GM19023 (cell line): ENCODE results near the gene SPOCK1.

Source experiments
- ATAC-seq: cut with Tn5 transposase; IDR thresholded peaks from one replicate; pipeline ENCODE4 v1.9.1; 2021; ENCODE audit warnings: mild to moderate bottlenecking, moderate library complexity; ENCODE audit not compliant: unreplicated experiment

SPOCK1 gene

DNA sequence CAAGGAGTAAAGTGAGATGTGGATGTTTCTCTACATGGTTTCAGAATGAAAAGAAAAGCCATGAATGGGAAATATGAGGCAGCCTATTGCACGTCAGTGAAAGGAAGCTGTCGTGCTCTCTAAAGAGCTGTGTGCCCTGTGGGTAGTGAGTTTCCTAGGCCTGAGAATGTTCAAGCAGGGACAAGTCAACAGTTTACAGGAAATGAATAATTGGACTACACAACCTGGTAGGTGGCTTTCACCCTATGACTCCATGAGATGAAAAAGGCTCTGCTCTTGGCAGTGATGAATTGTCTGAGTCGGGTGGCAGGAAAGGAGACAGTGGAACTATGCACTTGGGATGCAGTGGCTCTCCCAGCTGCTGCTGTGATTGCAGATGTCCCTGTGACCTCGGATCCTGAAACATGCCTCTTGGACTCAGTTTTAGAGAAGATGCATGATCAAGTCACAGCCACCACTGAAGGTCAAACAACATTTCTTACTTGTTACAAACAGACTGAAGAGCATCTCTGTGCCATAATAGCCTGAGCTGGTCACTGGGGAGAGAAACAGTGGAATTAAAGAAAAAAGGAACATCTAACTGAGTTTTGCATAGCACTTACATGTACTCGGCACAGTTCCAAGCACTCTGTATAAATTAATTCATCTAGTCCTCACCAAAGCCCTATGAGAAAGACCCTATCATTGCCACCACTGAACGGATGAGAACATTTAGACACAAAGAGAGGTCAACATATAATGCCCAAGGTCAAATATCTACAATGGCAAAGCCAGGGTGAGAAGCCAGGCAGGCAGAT lies 293.7 kb downstream of the SPOCK1 start:
- no peak for ATAC-seq

DNA sequence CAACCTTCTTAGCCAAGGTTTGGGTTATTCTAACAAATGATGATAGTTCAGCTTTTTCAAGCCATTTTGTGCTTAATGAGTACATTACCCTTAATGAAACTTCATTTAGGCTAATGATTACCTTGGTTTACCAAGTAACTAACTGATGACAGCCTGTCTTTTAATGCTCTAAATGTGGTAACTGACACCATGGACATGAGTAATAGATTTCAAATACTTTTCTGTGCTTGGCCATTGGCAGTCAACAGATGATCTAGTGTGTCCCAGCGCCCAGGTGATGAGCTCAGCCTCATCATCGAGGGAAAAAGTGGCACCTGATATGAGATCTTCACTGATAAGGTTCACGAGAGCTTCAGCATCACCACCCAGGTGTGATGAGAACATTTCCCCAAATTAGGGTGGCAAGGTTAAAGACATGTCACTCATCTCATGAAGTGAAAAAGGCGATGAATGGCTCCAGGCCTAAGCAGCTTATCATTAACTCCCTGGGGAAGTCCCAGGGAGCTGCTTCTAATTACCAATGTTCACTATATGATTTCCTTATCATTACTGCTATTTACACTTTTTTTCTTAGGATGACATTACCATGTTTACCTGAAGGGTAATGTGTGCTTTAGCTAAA lies 296.0 kb downstream of the SPOCK1 start:
- ATAC-seq: no peak

DNA sequence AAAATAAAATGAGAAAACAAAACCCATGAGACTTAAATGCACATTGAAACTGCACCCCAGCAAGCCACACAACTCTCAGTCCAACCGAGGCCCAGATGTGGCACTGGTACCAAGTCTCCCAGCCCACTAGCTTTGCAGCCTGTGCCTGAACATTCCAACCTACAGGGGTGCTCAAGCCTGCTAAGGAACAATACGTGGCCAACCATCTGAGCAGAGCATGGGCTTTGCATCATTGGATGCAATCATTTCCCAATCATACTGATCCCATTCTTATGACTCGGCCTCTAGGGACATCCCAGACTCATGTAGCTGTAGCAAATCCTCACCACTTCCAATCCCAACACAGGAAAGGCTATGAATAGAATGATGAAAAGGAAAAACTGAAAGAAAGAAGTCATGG lies 297.2 kb downstream of the SPOCK1 start:
- no peak for ATAC-seq

DNA sequence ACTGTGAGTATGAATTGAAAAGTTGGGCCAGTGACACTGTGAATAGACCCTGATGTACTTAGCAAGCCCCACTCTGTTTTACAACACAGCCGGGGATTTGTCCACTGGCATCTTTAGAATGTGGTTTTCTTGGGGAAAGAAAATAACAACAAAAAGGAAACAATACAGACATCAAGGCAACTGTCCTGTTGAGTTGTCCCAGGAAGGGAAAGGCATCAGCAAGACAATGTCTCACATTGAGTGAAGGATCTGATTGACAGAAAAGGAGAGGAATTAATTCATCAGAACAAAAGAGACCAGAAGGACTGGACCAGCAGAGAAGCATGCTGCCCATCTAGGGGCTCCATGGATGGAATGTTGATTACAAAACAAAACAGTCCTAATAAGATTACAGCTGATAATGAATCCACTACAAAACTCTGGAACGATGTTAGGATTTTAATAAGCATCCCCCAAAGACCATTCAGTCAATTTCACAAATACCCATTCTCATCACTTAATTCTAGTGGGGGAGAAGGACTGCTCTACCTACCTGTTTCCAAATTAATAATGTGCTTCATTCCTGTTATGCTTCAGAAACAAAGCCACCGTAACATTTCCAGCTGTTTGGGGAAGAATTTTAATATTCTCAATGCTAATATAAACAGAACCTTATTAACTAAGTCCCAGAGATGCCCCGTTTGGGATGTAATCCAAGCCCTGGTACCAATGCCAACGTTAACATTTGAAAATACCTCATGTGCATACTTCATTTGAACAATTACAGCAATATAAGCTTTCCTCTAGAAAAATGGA lies 298.0 kb downstream of the SPOCK1 start:
- ATAC-seq: no peak

DNA sequence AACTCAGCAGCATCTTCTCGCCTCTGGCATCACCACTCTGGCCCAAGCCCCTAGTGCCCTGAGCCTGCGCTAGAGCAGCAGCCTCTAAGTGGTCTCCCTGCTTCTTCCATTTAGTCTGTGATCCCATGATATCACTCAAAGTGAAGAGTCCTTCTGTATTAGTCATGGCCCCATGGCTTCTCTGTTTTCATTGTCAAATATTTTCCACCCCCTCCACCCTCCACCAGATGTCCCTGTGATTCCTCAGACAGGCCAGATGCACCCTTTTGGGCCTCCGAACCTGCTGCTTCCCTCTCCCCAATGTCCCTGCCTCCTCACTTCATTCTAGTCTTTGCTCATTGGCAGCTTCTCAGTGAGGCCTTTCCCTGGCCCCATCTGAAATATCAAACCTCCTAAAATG lies 299.2 kb downstream of the SPOCK1 start:
- no peak for ATAC-seq

DNA sequence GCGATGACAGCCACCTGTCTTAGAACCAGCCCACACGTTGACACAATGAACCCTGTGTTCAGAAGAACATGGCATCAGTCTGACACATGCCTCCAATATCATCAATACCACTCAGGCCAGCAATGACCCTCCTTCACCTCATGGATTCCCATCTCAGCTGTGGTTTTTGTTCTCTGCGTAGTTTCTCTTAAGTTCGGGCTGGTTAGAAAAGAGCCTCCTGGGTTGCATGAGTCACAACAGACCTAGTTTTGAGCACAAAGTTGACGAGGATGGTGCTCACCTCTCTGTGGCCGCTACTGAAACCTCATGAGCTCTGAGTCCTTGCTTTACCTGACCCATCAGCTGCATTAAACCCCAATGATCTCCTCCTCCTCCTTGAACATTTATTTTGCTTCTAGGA lies 299.9 kb downstream of the SPOCK1 start:
- ATAC-seq: no peak

DNA sequence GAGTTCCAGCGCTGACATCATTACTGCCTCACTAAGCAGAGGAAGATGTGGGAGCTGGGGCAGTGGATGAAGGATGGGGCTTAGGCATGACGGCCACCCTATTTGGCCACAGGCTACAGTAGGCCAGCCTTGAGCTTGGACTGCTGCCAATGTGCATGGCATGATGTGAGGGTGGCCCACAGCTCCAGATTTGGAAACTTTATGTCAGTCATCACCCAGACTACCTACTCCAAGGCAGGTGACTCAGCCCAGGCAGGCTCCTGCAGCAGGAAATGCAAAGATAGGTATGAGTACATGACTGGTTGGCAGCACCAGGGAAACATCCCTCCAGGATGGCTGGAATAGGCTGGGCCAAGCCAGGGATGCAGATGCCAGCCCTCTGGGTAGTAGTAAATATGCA lies 303.6 kb downstream of the SPOCK1 start:
- no peak for ATAC-seq

DNA sequence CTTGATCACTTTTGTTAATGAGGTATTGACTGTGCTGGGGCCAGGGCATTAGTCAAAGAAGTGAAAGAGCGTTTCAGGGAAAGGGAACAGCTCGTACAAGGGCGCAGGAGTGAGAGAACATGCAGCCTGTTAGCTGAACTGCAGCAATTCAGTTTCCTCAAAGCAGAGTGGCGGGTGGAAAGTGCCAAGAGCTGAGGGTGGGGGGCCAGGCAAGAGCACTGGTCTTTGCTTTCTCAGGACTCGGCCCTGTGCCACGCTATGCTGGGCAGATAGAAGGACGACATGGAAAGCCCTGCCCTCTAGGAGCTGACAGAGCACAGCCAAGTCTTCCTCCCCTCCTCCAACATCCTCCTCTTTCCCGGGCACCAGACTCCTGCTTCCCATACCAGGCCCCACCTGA lies 304.8 kb downstream of the SPOCK1 start:
- no peak for ATAC-seq

DNA sequence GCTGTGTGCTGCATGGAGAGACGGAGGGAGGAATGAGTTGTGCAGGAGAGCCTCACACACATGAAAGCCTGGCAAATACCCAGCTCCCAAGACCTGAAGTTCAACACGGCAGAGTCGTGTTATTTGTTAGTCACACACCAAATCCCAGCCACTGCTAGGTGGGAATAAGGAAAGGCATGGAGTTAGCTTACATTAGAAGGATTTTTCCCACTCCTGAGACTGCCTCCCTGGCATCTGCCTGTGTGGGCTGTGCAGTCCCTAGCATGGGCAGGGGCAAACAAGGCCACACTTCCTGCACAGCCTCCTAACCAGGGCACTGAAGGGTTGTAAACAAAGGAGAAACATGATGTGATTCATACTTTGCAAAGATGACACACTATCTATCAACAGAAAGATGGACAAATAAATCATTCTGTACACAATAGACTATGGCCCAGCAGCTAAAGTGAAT lies 306.8 kb downstream of the SPOCK1 start:
- no peak for ATAC-seq

DNA sequence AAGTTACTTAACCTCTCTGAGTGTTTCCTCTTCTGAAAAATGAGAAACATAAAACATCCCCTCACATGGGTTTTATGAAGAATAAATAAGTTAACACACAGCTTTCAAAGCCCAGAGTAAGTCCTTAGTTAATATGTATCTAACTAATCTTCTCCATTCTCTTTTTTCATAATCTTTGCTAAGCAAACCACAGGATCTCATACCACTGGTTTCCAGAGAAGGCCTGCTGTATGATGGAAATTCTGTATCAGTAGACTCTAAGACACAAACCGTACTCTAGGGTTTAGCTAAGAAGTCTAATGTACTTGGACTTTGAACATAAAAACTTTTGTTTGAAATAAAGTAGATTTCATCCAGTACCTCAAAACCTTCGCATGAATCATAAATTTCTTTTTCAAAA lies 307.9 kb downstream of the SPOCK1 start:
- ATAC-seq: no peak

DNA sequence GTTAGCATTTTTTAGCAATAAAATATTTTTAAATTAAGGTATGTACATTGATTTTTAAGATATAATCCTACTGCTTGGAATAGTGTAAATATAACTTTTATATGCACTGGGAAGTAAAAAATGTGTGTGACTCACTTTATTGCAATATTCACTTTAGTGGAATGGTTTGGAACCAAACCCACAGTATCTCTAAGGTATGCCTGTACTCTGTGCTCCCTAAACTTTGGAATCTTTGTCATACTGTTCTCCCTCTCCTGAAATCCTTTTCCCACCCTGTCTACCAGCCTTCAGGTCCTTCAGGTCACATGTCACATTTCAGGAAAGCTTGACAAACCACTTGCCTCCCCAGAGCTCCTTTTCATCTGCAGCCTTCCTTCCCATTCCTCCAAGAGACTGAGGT lies 308.7 kb downstream of the SPOCK1 start:
- ATAC-seq: no peak

DNA sequence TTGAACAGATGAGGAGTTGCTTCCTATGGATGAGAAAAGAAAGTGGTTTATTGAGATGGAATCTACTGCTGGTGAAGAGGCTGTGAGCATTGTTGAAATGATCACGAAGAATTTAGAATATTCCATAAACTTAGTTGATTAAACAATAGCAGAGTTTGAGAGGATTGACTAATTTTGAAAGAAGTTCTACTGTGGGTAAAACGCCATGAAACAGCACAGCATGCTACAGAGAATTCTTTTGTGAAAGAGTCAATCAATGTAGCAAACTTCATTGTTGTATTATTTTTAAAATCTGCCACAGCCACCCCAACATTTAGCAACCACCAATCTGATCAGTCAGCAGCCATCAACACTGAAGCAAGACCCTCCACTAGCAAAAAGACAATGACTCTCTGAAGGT lies 309.1 kb downstream of the SPOCK1 start:
- ATAC-seq: no peak

DNA sequence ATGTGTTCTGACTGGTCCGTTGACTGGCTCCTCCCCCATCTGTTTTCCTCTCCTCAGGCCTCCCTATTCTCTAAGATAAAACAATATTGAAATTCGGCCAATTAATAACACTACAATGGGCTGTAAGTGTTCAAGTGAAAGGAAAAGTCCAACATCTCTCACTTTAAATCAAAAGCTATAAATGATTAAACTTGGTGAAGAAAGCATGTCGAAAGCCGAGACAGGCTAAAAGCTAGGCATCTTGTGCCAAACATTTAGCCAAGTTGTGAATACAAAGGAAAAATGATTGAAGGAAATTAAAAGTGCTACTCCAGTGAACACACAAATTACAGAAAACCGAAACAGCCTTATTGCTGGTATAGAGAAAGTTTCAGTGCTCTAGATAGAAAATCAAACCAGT lies 310.6 kb downstream of the SPOCK1 start:
- ATAC-seq: no peak

DNA sequence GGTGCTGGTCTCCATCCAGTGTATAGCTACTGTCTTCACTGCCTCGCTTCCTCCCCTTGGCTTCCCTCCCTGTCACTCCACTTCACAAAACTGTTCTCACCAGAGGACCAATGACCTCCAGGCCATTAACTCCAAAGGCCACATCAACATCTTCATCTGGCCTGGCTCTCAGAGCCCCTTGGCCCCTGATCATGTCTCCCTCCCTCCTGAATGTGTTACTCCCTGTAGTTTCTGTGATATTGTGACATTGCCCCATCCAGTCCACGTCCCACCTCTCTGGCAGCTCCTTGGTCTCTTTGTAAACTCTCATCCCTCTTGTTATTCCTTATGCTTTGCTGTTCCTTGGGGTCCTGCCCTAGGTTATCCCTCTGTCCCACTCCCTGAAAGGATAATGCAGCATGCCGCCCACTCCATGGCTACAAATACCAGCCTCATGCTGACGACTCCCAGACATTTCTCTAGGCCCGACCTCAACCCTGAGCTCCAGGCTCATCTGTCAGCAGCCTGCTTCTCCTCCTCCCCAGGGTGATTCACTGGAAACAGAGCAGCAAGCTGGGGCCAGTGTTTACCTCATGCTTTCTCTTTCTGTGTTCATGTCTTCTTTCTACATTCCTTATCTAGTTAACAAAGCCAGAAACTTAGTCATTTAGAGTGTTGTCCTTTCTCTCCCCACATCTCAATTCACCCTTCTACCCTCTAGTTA lies 312.2 kb downstream of the SPOCK1 start:
- no peak for ATAC-seq

DNA sequence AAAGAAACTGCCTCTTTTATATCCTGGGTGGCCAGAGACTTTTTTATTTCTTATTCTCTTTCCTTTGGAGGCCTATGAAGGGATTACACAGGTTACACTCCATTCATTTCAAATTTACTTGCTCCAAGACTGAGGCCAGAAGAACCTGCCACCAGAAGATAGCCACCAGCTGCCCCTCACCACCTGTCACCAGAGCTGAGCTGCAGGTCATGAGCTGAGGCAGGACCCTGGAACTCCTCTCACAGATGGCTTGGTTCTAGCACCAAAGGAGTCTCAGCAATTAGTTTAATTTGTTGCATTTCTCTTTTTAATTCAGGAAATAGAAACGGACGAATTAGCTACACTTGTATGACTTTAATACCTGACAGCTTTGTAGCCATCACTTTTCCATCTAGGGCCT lies 313.9 kb downstream of the SPOCK1 start:
- ATAC-seq: no peak

DNA sequence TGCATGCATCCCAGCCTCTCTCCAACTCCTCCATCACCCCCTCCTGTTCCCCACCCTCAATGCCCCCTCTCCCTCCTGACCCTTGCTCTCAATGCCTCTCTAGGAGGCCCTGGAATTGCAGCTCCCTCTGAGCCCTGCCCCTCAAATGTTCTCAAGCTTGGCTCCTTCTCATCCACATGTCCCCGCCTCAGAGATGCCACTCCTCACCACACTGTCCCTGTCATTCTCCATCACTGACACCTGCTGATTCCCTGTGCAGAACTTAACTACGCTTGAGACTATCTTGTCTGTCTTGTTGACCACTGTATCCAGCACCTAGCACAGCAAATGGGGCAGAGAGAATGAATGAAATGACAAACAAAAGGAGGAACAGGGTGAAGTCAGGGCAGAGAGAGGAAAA lies 314.4 kb downstream of the SPOCK1 start:
- no peak for ATAC-seq

DNA sequence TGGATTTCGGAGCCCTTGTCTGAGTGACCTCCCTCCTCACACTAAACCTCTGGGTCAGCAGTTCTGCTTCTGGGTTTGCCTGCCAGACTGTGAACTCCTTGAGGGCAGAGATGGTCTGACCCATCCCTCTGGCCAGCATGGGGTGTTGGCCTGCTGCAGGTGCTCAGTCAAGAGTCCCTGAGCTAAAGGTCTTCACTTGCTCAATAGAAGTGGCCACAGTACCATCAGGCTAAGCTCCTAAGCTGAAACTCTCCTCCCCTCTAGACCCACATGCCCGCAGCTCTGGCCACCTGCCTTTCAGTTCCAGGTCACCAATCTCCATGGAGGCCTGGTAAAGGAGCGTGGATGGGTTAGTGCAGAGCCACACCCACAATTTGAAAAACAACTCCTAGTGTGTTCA lies 316.6 kb downstream of the SPOCK1 start:
- no peak for ATAC-seq

DNA sequence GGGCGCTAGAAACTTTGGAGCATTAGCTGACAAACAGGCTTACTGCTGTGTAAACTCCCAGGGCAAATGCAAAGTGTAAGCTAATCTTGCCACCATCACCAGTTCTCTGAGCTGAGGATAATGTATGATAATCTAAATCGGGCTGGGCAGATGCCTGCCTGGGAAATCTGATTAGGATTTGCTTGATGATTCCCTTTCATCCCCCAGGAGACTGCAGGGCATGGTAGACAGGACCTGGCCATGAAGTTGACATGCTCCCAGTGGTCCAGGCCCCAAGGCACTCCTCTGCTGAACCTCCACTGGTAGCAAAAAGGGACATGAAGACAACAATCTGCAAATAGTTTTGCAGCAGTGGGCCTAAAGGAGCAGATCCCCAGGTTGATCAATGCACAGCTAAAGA lies 317.5 kb downstream of the SPOCK1 start:
- ATAC-seq: no peak

DNA sequence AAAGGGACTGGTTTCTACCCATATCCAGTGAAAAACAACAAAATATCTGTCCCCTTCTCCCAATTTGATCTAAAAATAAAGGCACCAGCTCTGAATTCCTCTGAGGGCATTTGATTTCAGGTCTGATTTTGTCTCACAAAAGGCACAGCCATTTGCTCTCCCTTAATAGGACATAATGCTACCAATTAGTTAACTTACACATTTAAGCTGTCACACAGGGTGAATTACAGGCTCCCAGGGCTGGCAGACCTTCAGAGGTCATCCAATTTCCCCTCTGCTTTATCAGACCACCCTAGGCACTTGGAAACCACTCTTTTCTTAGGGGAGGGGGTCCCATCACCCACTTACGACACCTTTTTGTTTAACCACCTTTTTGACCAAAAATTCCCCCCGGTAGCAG lies 319.9 kb downstream of the SPOCK1 start:
- no peak for ATAC-seq

DNA sequence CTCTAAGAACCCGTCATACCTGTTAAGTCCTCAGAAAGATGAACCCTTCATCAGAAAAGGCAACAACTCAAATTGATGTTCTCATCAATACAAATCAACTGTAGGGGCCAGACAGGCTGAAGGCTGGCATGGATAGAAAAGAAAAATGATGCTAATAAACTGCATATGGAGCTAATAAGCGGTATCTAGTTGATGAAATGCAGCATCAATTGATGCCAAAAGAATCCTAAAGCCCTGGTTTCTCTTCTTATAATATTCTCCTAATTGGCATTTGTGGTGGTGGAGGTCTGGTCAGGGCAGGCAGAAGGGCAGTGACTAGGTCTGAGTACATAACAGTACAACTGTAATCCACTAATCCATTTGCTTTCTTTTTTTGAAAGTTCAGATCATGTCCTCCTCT lies 322.5 kb downstream of the SPOCK1 start:
- ATAC-seq: no peak

DNA sequence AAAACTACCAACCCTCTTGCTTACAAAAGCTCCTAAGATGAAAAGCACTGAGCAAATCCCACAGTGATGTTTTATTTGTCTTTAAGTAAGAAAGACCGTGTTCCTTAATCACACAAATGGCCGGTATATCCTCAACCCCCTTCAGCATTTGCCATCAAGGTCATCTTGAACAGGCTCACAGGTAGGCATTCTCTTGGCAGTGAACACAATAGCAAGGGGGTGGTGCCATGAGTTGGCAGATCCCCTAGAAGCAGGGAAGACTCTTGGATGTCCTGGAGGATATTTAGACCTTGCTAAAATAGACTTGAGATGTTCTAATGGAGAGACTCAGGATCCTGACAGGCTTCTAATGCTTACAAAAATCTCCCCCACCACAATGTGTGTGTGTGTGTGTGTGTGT lies 323.0 kb downstream of the SPOCK1 start:
- ATAC-seq: no peak
